GM19372 (cell line): ENCODE data around the gene LMNB1.
"Not testable (repeated sequence)": the region's sequence is repeated elsewhere in the genome, so short reads cannot be mapped to it uniquely, and the experiment has no call there.

ENCODE experiments used
- ATAC-seq: cut with Tn5 transposase; IDR thresholded peaks from one replicate; pipeline ENCODE4 v1.9.1; 2021; ENCODE audit warnings: mild to moderate bottlenecking, low read depth, moderate library complexity; ENCODE audit not compliant: unreplicated experiment

The LMNB1 gene

DNA sequence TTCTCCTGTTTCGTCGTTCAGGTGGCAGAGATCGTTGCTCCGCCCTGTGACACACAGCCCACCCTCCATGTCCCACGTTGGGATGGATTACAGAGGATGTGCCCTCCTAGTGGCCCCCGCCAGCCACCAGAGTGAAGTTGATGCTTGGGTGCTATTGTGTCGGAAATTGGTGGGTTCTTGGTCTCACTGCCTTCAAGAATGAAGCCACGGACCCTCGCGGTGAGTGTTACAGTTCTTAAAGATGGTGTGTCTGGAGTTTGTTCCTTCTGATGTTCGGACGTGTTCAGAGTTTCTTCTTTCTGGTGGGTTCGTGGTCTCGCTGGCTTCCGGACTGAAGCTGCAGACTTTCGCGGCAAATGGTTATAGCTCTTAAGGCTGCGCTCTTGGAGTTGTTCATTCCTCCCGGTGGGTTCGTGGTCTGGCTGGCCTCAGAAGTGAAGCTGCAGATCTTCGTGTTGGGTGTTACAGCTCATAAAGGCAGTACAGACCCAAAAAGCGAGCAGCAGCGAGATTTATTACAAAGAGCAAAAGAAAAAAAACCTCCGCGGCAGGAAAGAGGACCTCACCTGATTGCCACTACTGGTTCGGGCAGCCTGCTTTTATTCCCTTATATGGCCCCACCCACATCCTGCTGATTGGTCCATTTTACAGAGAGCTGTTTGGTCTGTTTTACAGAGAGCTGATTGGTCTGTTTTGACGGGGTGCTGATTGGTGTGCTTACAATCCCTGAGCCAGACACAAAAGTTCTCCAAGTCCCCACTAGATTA is 76.8 kb downstream of the LMNB1 start:
- not testable (repeated sequence) for ATAC-seq

DNA sequence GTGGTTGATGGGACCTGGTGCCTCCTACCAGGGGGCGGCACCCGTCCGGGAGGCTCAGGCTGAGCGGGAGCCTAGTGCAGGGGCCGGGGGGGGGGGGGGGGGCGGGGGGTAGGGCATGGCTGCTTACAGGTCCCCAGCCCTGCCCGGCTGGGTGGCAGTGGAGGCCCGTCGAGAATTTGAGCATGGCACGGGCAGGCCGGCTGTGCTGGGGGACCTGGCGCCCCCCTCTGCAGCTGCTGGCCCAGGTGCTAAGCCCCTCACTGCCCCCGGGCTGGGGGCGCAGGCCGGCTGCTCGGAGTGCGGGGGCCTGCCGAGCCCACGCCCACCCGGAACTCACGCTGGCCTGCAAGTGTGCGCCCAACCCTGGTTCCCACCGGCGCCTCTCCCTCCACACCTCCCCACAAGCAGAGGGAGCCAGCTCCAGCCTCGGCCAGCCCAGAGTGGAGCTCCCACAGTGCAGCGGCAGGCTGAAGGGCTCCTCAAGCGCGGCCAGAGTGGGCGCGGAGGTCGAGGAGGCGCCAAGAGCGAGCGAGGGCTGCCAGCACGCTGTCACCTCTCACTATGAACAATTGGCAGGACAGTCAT is 77.7 kb downstream of the LMNB1 start:
- no peak for ATAC-seq

DNA sequence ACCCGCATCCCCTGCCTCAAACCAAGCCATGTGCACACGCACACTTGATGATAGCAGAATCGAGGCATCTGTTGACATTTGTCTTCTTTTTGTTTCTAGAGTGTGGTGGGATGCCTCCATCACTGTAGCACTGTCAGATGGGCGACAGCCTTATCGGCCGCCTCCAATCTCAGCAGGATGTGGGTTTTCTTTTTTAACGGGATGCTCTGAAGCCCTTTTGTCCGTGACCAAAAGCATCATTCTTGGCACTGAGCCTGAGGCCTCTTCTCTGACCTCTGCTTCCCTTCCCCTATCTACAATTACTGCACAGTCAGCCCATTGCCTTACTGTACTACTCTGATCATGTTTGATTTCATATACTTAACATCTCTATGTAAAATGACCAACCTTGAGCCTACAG is 78.3 kb downstream of the LMNB1 start:
- no peak for ATAC-seq

DNA sequence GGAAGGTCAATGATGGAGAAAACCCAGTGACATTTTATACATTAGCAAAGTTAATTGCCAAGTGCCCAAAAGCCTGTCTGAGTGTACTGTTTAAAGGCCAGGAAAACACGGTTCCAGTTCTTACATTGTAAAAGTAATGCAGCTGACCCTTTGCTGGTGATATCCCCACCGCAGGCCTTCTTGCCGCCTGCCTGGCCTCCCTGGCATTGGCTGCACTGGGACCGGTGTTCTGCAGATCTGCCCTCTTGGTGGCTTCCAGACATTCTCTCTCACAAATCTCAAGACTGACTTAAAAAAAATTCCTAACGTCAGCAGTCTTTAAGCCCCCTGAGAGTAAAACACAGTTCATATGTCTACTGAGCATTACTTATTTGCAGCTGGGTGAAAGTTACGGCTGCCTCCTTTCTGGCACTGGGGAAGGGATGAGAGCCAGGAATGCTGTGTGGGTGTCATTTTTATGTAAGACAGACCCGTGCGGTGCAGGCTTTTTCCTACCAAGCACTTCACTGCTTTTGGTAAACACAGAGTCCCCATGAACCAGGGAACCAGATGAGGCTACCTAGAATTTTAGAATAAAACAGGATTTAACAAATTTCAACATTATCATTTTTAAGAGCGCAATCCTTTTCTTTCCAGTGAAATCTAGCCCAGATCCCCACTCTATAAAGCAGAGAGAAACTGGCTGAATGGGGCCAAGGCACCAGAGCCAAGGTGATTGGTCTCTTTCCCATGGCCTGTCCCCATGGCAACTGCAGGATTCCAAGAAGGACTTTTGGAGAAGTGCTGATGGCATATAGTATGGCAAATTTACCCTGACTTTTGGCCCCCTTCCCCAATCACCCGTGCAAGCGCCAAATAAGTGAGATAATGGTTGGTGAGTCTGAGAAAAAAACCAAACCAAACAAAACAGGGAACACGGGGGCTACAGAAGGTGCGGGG is 80.8 kb downstream of the LMNB1 start:
- no peak for ATAC-seq

DNA sequence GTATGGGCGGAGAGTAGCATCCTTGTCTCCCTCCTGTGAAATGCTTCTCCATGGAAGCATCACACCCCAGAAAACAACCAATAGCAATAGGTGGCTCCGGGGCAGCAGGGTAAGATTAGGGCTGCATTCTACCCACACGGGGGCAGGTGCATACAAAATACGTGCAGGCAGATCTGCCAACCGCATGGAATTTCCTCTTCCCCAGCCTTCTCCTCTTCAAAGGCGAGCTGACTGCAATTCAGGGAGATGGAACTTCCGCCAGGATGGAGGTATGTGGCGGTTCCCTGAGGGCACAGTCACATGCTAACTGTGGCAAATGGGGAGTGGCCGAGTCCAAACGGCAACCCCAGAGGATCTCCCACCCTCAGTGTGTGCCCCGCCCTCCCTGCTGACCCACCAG is 81.5 kb downstream of the LMNB1 start:
- no peak for ATAC-seq

DNA sequence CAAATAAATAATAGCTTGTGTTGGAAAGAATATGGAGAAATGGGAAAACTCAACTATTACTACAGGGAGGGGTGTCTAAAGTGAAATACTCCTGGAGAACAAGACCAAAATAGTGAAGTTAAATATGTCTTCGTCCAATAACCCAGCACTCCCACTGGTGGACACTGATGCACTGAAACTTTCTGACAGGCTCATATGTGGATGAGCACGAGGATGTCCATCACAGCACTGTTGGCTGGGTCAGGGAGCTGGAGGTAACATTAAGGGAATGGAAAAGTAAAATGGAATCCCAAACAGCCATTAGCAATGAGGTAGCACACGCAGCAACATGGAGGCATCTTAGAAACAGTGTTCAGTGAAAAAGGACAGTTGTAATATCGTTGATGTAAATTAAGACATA is 86.5 kb downstream of the LMNB1 start:
- ATAC-seq, result no peak

DNA sequence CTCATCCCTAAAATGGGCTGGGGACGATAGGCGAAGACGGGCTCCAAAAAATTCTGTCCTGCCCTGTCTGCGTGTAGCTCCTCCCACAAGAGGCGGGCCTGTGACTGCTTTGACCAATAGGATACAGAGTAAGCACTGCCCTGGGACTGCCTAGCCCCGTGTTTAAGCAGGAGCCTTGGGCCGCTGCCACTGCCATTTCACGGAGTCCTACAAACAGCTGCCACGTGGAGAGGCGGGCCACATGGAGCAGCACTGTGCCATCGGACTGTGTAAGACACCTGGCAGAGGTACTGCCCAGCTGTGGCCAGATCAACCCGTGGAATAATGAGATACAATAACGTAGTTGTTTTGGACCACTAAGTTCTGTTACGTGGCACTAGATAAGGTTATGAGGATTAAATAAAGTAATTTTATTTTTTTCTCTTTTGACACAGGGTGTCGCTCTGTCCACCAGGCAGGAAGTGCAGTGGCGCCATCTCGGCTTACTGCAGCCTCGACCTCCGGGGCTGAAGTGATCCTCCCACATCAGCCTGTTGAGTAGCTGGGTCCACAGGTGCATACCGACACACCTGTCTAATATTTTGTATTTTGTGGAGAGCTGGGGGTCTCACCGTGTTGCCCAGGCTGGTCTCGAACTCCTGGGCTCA is 87.2 kb downstream of the LMNB1 start:
- no peak for ATAC-seq

DNA sequence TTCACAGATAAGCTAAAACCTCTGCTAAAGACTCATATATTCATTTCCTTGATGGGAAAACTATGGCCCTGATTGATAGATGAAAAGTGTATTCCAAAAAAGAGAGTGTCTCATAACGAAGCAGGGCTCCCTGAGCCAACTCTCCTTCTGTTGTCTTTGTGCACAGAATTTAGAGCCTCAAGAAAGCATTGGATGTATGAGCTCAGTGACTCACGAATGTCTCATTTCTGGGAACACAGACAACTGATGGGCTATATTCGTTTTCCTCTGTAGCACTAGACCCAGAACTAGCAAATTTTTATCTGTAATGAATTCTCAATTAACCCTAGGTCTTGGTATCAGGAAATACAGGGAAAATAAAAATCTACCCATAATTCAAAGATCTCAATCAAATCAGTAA is 88.4 kb downstream of the LMNB1 start:
- ATAC-seq, result no peak

DNA sequence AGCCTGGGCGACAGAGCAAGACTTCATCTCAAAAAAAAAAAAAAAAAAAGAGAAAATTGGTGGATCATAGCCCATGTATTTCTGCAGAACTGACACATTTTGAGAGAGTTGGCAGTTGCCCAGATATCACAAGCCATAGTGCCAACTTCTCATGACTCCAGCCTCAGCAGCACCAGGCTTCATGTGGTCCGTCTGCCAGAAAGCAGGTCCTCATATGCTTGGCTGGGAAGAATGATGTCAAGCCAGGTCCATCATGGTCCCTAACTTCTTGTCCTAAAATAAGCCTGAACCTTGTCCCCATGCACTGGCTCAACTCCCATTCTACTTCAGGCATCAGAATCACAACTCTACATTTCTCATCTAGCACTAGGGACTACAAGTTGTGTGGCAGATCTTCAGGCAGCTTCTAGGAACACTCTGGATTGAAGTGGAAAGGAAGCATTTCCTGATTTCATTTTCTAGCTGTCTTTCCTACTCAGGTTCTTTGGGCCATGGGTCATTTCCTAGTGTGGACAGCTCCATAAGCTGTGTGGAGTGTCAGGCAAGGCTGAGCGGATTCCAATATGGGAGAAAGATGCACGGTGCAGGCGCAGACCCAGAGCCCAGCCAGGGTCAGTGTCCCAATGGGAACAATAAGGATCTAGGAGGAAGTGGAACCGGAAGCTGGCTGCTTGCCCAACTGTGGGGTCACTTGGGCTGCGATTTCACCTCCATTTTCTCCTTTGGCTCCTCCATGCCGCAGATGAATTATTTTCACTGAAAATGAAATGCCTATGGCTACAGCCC is 90.1 kb downstream of the LMNB1 start:
- no peak for ATAC-seq

DNA sequence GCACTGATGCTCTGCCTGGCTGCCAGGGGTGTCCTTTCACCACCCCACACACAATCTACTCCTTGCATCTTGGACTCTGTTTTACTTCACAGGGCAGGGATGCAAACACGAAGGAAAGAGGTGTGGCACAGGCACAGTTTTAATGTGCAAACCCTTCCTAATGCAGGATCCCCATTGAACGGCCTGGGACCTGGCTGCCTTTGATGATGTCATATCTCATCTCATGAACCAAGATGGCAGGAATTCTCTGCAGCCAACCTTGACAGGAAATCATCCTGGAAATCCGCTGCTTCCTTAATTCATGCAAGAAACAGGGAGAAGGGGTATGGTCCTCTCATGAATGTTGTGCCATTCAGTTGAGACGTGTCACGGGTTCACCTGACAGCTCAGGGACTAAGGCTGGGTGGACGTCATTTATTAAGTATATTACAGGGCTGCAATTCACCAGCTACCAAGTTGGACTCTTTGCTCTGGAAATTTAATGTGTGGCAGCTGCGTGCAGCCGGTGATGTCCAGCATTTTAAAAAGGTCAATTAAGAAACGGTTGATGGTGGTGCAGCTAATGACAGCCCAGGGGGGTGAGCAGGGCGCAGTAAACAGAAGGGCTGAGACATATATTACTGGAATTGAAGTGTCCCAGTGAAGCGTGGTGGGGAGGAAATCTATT is 91.5 kb downstream of the LMNB1 start:
- ATAC-seq, result no peak

DNA sequence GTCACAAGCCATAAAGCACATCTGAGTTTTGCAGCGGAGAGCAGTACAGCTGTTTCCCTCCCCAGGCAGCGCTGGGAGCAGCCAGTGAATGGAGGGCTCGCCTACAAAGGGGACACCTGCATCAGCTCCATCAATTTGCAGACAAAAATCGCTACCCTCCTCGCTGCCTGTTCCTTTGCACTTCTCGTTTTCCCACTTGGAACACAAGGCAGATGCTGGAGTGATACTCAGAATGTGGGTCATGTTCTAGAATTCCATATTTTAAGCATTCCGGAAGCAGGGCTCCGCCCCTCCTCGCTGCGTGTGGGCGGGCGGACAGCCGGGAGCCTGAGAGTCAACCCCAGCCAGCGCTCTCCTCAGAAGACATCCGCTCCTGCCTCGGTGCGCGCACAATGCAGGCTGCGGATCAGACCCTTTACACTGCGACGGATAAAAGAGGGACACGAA is 92.1 kb downstream of the LMNB1 start:
- no peak for ATAC-seq

DNA sequence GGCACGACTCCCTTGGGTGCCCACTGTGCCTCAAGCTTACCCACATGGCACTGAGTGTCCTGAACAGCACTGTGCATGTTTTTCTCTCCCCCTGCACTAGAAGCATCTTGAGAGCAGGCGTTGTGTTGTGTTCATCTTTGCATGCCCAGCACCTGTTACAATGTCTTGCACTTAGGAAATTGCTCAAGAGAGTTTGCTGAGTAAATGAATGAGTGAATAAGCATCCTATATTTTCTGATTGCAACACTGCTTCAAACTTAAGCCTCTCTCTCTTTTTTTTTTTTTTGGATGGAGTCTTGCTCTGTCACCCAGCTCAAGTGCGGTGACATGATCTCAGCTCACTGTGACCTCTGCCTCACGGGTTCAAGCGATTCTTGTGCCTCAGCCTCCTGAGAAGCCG is 94.5 kb downstream of the LMNB1 start:
- ATAC-seq, result no peak

DNA sequence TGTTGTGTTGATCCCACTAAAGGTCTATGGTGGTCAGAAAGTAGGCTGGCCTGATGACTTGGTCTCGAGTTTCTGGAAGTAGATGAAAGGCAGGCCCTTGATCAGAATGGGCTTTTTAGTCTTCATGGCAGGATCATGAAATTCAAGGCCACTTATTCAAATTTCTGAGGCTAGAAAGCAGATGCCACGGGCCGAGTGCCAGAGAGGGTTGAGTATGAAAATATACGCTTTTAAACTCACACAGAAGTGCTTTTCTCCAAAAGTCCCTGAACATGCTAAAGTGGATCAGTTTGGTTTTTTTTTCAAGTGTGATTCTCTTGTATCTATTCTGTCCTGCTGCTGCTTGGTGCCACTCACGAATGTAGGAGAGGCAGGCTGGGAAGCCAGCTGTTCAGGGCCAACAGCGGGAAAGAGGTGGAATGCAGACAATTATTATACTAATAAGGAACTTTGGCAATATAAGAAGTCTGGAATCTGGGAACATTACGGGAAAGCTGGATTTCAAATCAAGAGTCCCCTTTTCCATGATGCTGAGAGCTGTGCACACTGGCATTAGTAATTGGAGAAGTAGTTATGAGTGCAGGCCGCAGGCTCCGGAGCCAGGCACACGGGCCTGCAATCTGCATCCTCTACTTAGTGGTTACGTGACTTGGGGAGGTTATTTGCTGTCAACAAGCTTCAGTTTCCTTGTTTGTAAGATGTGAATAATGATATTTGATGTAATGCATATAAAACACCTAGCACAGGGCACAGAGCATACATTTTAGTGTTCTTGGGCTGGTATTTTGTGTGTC is 95.8 kb downstream of the LMNB1 start:
- no peak for ATAC-seq

DNA sequence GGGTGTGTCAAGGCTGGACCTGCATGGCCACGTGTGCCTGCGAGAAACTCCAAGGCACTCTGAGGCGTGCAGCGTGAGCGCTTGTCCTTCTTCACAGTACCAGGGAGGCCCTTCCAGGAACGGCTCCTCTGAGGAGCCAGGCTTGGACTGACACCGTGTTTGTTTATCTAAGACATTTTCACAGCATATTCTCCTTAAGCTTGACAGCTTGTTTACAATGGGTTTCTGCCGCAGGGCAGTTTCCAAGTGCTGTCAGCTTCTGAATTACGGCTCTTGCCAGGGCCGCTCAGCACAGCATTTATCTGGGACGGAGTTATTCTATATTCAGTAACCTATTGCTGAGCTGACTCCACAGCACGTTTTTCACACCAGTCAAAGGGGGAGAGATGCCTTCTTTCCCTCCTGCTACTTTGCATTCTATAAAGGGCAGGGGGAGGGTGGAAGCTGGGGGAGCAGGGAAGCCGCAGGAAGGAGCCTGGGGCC is 98.4 kb downstream of the LMNB1 start:
- no peak for ATAC-seq

DNA sequence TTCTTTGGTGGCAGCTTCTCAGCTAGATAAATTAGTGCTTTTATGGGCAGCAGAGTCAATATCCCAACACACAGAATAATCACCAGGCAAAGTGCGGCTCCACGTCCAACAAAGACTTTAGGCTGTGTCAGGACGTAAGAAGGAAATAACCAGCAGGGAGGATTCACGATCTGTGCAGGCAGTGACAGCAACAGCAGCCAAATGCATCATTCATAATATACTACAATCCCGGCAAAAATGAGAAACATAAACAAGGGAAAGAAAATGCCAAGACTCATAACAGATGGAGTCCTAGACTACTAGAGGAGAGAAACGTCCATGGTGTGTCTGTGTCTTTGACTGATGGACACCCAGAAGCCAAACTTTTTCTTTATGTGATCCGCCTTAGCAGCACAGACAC is 100.7 kb downstream of the LMNB1 start:
- no peak for ATAC-seq

DNA sequence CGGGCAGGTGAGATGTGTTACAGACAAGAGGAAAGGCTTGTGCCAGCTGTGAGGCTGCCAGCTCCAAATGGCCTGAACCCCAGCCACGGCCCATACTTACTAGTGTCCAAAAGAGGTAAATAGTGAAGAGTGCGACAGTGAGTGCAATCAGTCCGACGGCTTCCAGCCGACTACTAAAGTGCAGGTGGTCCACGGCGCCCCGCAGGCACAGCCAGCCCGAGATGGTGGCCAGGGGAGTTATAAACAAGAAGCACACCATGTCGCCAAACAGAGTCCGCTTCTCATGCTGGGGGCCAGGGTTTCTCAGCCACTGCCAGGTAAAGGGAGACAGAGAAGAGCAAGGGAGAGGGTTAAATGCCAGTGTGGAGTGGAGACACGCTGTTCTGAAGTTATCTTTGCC is 101.1 kb downstream of the LMNB1 start:
- no peak for ATAC-seq

DNA sequence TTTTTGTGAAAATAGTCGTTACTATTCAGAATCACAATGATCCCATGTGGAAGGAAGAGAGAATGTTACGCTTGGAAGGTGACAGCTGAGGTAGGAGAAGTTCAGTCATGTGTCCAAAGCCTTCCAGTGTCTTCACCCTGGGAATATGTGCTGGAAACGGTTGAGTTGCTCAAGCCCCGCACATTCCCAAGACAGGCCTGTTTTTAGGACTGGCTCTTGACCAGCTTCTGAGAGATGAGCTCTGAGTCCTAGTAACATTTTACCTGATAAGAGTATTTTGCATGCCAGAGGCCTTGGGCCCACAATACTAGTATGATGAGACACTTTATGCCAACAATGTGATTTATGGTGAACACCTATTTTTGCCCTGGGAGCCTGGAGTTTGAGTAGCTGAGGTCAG is 101.7 kb downstream of the LMNB1 start:
- ATAC-seq, result no peak

DNA sequence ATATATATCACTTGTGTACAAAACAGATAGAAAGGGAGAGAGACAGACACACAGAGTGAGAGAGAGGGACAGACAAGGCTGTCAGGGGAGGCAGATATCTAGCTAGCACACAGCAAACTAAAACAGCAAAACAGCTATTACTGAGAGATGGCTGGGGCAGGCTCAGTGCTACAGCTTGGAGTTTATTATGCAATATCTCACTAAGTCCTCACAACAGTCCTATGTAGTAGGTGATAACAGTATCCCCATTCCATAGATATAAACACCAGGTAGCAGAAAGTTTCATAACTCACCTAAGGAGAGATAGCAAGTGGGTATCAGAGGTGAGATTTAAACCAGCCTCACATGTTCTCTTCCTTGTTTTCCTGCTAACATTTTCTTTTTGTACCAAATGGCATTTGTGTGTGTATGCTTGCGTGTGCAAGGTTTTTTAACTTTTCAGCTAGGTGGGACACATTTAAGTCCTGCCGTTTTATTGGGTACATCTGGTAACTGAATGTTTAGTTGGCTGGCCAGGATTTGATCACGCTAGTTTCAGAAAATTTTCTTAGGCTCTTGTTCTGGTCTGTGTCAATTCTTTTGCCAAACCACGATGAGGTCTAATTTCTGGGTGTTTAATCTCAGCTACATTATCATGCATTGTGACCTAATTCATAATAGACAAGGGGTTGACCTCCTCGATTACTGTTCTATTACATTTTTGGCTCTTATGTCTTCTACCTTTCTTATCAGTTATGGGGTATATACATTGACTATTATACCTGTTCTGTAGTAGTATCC is 105.1 kb downstream of the LMNB1 start:
- no peak for ATAC-seq
